Measurements from ENCODE around the gene TBR1.

TBR1 gene

GRCh38 chr2:161427664-161428587 lies 11.8 kb downstream of the TBR1 start:
- Histone ChIP-seq H3F3A (ENCODE audit: insufficient read depth, low read length) (no peaks in the 10 kb centered on the region), H2AFZ (ENCODE audit: low read length) (no peak overlapping the region), H3K79me2 (ENCODE audit: insufficient read depth, low read length) (no peaks in the 10 kb centered on the region), H3K9ac (ENCODE audit: low read length) (no peak overlapping the region), H3K4me2 (ENCODE audit: low read length) (no peak overlapping the region), H4K20me1 (ENCODE audit: insufficient read depth, low read length) (no peaks in the 10 kb centered on the region), H3K9me2 (ENCODE audit: low read depth, low read length) (no peaks in the 10 kb centered on the region), H3K27me3 (ENCODE audit: insufficient read depth, low read length) (no peaks in the 10 kb centered on the region), H3K27ac (ENCODE audit: low read depth, low read length, poor library complexity, severe bottlenecking) (no peak overlapping the region), H3K4me1 (ENCODE audit: insufficient read depth, low read length, severe bottlenecking) (no peaks in the 10 kb centered on the region), H3K4me3 (ENCODE audit: low read depth, low read length, poor library complexity, severe bottlenecking) (no peak overlapping the region), H3K36me3 (ENCODE audit: insufficient read depth, low read length) (no peaks in the 10 kb centered on the region), H3K9me3 (ENCODE audit: low read length) (no peaks in the 10 kb centered on the region)
- TF ChIP-seq CTCF (IDR thresholded peaks at IDR 0.05; ENCODE audit: low read length) (no peak), EZH2 (IDR thresholded peaks at IDR 0.05; ENCODE audit: borderline replicate concordance, low read length) (no peak)

GRCh38 chr2:161430386-161430785 lies 14.3 kb downstream of the TBR1 start:
- no peaks in the 10 kb centered on the region for H3K9me2 ChIP-seq (ENCODE audit: low read depth, low read length)
- no peak overlapping the region for H3K4me3 ChIP-seq (ENCODE audit: low read depth, low read length, poor library complexity, severe bottlenecking)
- H3K79me2 ChIP-seq (ENCODE audit: insufficient read depth, low read length): no peaks in the 10 kb centered on the region
- no peaks in the 10 kb centered on the region for H3K36me3 ChIP-seq (ENCODE audit: insufficient read depth, low read length)
- H3K4me2 ChIP-seq (ENCODE audit: low read length): no peak overlapping the region
- H3K27me3 ChIP-seq (ENCODE audit: insufficient read depth, low read length): no peaks in the 10 kb centered on the region
- H3K27ac ChIP-seq (ENCODE audit: low read depth, low read length, poor library complexity, severe bottlenecking): no peak overlapping the region
- no peaks in the 10 kb centered on the region for H3K4me1 ChIP-seq (ENCODE audit: insufficient read depth, low read length, severe bottlenecking)
- H2AFZ ChIP-seq (ENCODE audit: low read length): no peak overlapping the region
- H3F3A ChIP-seq (ENCODE audit: insufficient read depth, low read length): no peaks in the 10 kb centered on the region
- TF ChIP-seq EZH2 (IDR thresholded peaks at IDR 0.05; ENCODE audit: borderline replicate concordance, low read length): no peak
- TF ChIP-seq CTCF (IDR thresholded peaks at IDR 0.05; ENCODE audit: low read length): no peak
- no peaks in the 10 kb centered on the region for H3K9me3 ChIP-seq (ENCODE audit: low read length)
- no peak overlapping the region for H3K9ac ChIP-seq (ENCODE audit: low read length)
- no peaks in the 10 kb centered on the region for H4K20me1 ChIP-seq (ENCODE audit: insufficient read depth, low read length)

- Histone ChIP-seq H3K4me2 (ENCODE audit: low read length) (no peak overlapping the region), H3K4me1 (ENCODE audit: insufficient read depth, low read length, severe bottlenecking) (no peaks in the 10 kb centered on the region), H3K9me3 (ENCODE audit: low read length) (no peaks in the 10 kb centered on the region), H4K20me1 (ENCODE audit: insufficient read depth, low read length) (no peaks in the 10 kb centered on the region), H3K36me3 (ENCODE audit: insufficient read depth, low read length) (no peaks in the 10 kb centered on the region), H3K27ac (ENCODE audit: low read depth, low read length, poor library complexity, severe bottlenecking) (no peak overlapping the region), H3F3A (ENCODE audit: insufficient read depth, low read length) (no peaks in the 10 kb centered on the region), H2AFZ (ENCODE audit: low read length) (no peak overlapping the region), H3K9ac (ENCODE audit: low read length) (no peak overlapping the region), H3K79me2 (ENCODE audit: insufficient read depth, low read length) (no peaks in the 10 kb centered on the region), H3K4me3 (ENCODE audit: low read depth, low read length, poor library complexity, severe bottlenecking) (no peak overlapping the region), H3K27me3 (ENCODE audit: insufficient read depth, low read length) (no peaks in the 10 kb centered on the region), H3K9me2 (ENCODE audit: low read depth, low read length) (no peaks in the 10 kb centered on the region)
- TF ChIP-seq EZH2 (IDR thresholded peaks at IDR 0.05; ENCODE audit: borderline replicate concordance, low read length) (no peak), CTCF (IDR thresholded peaks at IDR 0.05; ENCODE audit: low read length) (no peak)
Observed at GRCh38 chr2:161432107-161432506, 16.0 kb downstream of the TBR1 start.
